Glutamatergic neuron (in vitro differentiated cells): Measurements from ENCODE around the gene RUBCNL. TPM values are rescaled to one million over a fixed set of nuclear protein-coding genes. Genes with fewer than 3 reads are reported as not detected.

ENCODE experiments used
- DNase-seq: peaks from one replicate; pipeline ENCODE4 v3.0.0; 2022
- H3K27ac Mint-ChIP-seq: one replicate; pipeline ENCODE4 v1.8.0; 2020; ENCODE audit warnings: mild to moderate bottlenecking, mixed read lengths, inconsistent platforms; ENCODE audit not compliant: unreplicated experiment
- H3K27me3 Mint-ChIP-seq: one replicate; pipeline ENCODE4 v1.8.0; 2020; ENCODE audit warnings: mild to moderate bottlenecking, moderate library complexity, mixed read lengths, inconsistent platforms; ENCODE audit not compliant: unreplicated experiment
- H3K36me3 Mint-ChIP-seq: one replicate; pipeline ENCODE4 v1.8.0; 2020; ENCODE audit warnings: mild to moderate bottlenecking, mixed read lengths, inconsistent platforms; ENCODE audit not compliant: unreplicated experiment
- H3K4me1 Mint-ChIP-seq: one replicate; pipeline ENCODE4 v1.8.0; 2020; ENCODE audit warnings: mild to moderate bottlenecking, low read depth, mixed read lengths, inconsistent platforms; ENCODE audit not compliant: unreplicated experiment
- H3K4me3 Mint-ChIP-seq: one replicate; pipeline ENCODE4 v1.8.0; 2020; ENCODE audit warnings: mild to moderate bottlenecking, mixed read lengths, inconsistent platforms; ENCODE audit not compliant: unreplicated experiment
- H3K9me3 Mint-ChIP-seq: one replicate; pipeline ENCODE4 v1.8.0; 2020; ENCODE audit warnings: mild to moderate bottlenecking, moderate library complexity, mixed read lengths, inconsistent platforms; ENCODE audit not compliant: unreplicated experiment
- CTCF ChIP-seq: fragments of 200-600 bp; sonication (generic); IDR thresholded peaks from one replicate; pipeline ENCODE4 v1.5.0; 2021; ENCODE audit not compliant: partially characterized antibody, unreplicated experiment
- total RNA-seq: library from RNA; stranded (reverse); fragmentation: NEBNext Ultra II Directional; extraction: Animal tissue kit (Norgen Biotek cat#: 25700); gene quantifications from one replicate; pipeline ENCODE4 v1.2.1, GENCODE V29; 2021; ENCODE audit not compliant: unreplicated experiment

The RUBCNL gene
- total RNA-seq, 1 donor from 2014 or later: 1.9 TPM

DNA sequence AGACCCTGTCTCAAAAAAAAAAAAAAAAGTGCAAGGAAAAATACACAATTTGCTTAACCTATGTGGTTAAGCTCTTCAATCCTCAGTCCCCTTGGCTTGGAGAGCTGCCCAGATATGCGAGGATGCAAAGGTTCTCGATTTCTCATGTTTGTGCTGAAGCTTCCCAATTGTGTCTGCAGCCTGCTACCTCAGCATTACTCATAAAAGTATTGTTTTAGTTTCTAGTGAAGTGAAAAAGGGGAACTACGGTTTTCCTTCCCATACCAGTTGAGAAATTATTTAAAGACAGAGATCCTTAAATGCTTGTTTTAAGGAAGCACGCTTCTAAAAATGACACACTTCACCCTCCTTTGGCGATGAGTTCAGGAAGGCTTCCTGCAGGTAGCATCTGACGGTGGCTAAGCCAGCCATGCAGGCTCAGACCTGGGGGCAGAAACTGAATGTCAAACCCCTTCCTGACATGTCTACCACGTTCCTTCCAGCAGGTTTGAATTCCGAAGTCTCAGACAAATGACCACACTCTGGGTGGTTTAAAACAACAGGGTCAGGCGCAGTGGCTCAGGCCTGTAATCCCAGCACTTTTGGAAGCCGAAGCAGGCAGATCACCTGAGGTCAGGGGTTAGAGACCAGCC is 47.9 kb downstream of the RUBCNL start:
- Mint-ChIP-seq H3K36me3 (peaks cover 5% of the 10 kb centered on the region), H3K27ac (no peak overlapping the region), H3K9me3 (no peaks in the 10 kb centered on the region), H3K4me1 (no peaks in the 10 kb centered on the region), H3K4me3 (no peak overlapping the region), H3K27me3 (no peaks in the 10 kb centered on the region)
- DNase-seq: no peak
- no peak for TF ChIP-seq CTCF

DNA sequence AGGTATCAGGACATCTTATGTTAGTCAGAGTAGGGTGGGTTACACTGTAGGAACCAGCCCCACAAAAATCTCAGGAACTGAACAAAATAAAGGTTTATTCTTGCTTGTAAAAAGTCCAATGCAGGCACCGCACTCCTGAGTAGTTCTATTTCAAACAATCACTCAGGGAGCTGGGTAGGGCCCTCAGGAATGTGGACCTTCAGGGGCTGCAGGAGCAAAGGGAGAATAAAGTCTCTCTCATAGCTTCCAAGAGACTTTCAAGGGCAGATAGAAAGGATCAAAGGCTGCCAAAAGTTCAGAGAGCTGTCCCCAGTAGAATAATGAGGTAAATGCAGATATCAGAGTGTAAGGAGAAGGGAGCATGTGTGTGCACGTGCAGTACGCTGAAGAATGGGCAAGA is 49.4 kb downstream of the RUBCNL start:
- peaks cover 2% of the 10 kb centered on the region for H3K4me1 Mint-ChIP-seq
- H3K27me3 Mint-ChIP-seq: peaks cover 4% of the 10 kb centered on the region
- H3K27ac Mint-ChIP-seq: no peak overlapping the region
- no peak for TF ChIP-seq CTCF
- H3K4me3 Mint-ChIP-seq: no peak overlapping the region
- no peaks in the 10 kb centered on the region for H3K9me3 Mint-ChIP-seq
- peaks cover 5% of the 10 kb centered on the region for H3K36me3 Mint-ChIP-seq
- DNase-seq: no peak

DNA sequence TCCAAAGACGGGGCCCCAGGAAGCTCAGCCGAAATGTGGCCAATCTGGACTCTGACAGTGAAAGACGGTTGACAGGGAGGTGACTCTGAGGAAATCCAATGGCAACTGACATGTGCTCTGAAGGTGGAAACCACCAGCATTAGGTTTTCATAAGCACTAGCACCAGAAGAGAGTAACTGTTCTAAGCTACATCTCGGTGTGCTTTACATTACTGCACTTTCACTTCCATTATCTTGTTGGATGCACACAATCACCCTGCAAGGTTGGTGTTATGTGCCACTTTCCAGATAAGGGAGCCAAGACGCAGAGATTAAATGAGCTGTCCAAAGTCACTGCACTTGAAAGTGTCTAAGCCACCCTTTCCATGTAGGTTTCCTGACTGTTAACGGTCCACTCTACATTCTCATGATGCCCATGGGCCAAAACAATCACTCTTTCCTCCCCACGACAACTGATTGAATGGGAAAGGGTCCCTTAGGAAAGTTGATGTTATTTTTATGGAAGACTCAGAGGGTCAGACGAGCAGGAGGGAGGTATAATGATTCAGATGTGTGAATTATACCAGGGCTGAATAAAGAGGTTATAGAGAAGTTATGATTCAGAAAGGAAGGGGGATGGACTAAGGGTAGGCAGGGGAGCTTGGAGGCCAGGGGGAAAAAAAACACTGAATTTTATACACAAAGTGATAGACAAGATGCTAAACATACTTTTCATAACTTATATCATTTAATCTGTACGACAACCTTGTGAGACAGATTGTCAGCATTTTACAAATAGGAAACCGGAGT is 52.8 kb downstream of the RUBCNL start:
- DNase-seq: no peak
- peaks cover 6% of the 10 kb centered on the region for H3K4me1 Mint-ChIP-seq
- no peak for TF ChIP-seq CTCF
- no peaks in the 10 kb centered on the region for H3K9me3 Mint-ChIP-seq
- H3K27me3 Mint-ChIP-seq: peaks cover 6% of the 10 kb centered on the region
- H3K4me3 Mint-ChIP-seq: no peak overlapping the region
- H3K36me3 Mint-ChIP-seq: peaks cover 5% of the 10 kb centered on the region
- H3K27ac Mint-ChIP-seq: no peak overlapping the region

GRCh38 chr13:46332772-46333171 is 54.3 kb downstream of the RUBCNL start:
- H3K27ac Mint-ChIP-seq: no peak overlapping the region
- peaks cover 5% of the 10 kb centered on the region for H3K36me3 Mint-ChIP-seq
- H3K27me3 Mint-ChIP-seq: peaks cover 6% of the 10 kb centered on the region
- DNase-seq: no peak
- peaks cover 11% of the 10 kb centered on the region for H3K4me1 Mint-ChIP-seq
- TF ChIP-seq CTCF: no peak
- H3K9me3 Mint-ChIP-seq: no peaks in the 10 kb centered on the region
- no peak overlapping the region for H3K4me3 Mint-ChIP-seq

DNA sequence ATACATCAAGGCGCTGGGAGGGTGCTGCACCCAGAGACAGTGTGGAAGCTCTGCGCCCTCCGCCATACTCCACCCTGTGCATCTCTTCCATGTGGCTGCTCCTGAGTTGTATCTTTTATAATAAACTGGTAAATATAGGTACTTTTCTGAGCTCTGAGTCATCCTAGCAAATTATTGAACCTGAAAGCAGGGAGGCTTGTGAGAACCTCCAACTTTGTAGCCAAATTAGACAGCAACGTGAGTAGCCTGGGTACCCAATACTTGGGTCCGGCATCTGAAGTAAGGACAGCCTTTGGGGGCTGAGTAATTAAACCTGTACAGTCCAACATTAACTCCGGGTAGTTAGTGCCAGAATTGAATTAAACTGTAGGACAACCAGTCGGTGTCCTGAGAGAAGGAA is 57.4 kb downstream of the RUBCNL start:
- Mint-ChIP-seq H3K36me3 (no peaks in the 10 kb centered on the region), H3K9me3 (no peaks in the 10 kb centered on the region), H3K27ac (no peak overlapping the region), H3K4me1 (peaks cover 11% of the 10 kb centered on the region), H3K4me3 (no peak overlapping the region), H3K27me3 (peaks cover 6% of the 10 kb centered on the region)
- no peak for DNase-seq
- TF ChIP-seq CTCF: no peak
